Effector memory CD8-positive, alpha-beta T cell (primary cell): ENCODE results near the gene ATAD2B.

ENCODE experiments used
- ATAC-seq: fragments of 150-1000 bp; cut with Tn5 transposase; replicated peaks from 2 replicates; pipeline ENCODE4 v1.10.0; 2021; ENCODE audit warnings: mild to moderate bottlenecking, moderate library complexity
- DNase-seq, 3 experiments: peaks; one replicate each; pipeline ENCODE4 v3.0.0; 2021
- H3K27ac Mint-ChIP-seq, 2 donors: one replicate each; pipeline ENCODE4 v1.8.0; 2022; ENCODE audit warnings: mild to moderate bottlenecking in 2 of 2, mixed read lengths in 2 of 2, moderate library complexity in 2 of 2
- H3K27me3 Mint-ChIP-seq, 2 donors: one replicate each; pipeline ENCODE4 v1.8.0; 2022; ENCODE audit warnings: mixed read lengths in 2 of 2
- H3K36me3 Mint-ChIP-seq: one replicate; pipeline ENCODE4 v1.8.0; 2022; ENCODE audit warnings: mild to moderate bottlenecking, moderate library complexity, mixed read lengths; ENCODE audit not compliant: insufficient read depth
- H3K4me1 Mint-ChIP-seq, 2 donors: one replicate each; pipeline ENCODE4 v1.8.0; 2022; ENCODE audit warnings: low read depth in 2 of 2, mixed read lengths in 2 of 2
- H3K4me3 Mint-ChIP-seq, 2 donors: one replicate each; pipeline ENCODE4 v1.8.0; 2022; ENCODE audit warnings: mild to moderate bottlenecking in 2 of 2, mixed read lengths in 2 of 2, moderate library complexity in 2 of 2
- H3K9me3 Mint-ChIP-seq, 2 donors: one replicate each; pipeline ENCODE4 v1.8.0; 2022; ENCODE audit warnings: mixed read lengths in 2 of 2

The ATAD2B gene

DNA sequence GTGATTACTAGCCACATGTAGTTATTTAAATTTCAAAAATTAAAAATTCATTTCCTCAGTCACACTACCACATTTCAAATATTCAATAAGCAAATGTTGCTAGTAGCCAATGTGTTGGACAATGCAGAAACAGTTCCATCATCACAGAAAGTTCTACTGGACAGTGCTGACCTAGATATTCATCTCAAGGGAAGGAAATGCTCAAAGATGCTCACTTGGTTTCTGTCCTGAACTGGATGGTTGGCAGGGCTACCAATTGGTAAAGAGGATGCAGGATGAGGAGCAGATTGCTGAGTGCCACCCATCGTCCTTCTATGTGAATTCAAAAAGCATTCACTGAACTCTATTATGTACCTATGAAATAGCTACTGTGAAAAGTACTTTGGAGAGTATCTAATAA, 7.3 kb upstream of the ATAD2B start:
- no peak for ATAC-seq

GRCh38 chr2:23926290-23926749, 603 bp downstream of the ATAD2B start:
- DNase-seq (no peak), ATAC-seq (peak; percentile 3)
- peak overlapping the region; percentile 99 to 100 for H3K27ac Mint-ChIP-seq
- peaks cover 29 to 47% of the 10 kb centered on the region in 2 donors for H3K4me1 Mint-ChIP-seq
- H3K9me3 Mint-ChIP-seq, result no peaks in the 10 kb centered on the region
- H3K27me3 Mint-ChIP-seq, result no peaks in the 10 kb centered on the region
- H3K36me3 Mint-ChIP-seq, result peaks cover 41% of the 10 kb centered on the region
- H3K4me3 Mint-ChIP-seq, result peak overlapping the region; percentile 96 to 98

More for the DNA sequence above, 7.3 kb upstream of the ATAD2B start:
- H3K9me3 Mint-ChIP-seq, result no peaks in the 10 kb centered on the region
- no peak overlapping the region for H3K27ac Mint-ChIP-seq
- H3K36me3 Mint-ChIP-seq, result peaks cover 9% of the 10 kb centered on the region
- no peak for DNase-seq
- H3K4me3 Mint-ChIP-seq, result no peak overlapping the region
- peaks cover 6% of the 10 kb centered on the region in 2 donors for H3K27me3 Mint-ChIP-seq
- H3K4me1 Mint-ChIP-seq, result peaks cover 5 to 7% of the 10 kb centered on the region in 2 donors

GRCh38 chr2:23925702-23926289, 1.1 kb downstream of the ATAD2B start:
- no peaks in the 10 kb centered on the region for H3K9me3 Mint-ChIP-seq
- peak overlapping the region; percentile 96 to 98 for H3K4me3 Mint-ChIP-seq
- DNase-seq (peak; percentile 47 to 62 (median 51)), ATAC-seq (peak; percentile 48)
- H3K4me1 Mint-ChIP-seq, result peaks cover 29 to 47% of the 10 kb centered on the region in 2 donors
- H3K27ac Mint-ChIP-seq, result peak overlapping the region; percentile 99 to 100
- H3K27me3 Mint-ChIP-seq, result no peaks in the 10 kb centered on the region
- peaks cover 37% of the 10 kb centered on the region for H3K36me3 Mint-ChIP-seq

GRCh38 chr2:23924589-23925359, 2.1 kb downstream of the ATAD2B start:
- Mint-ChIP-seq H3K4me3 (peak overlapping the region; percentile 96 to 98), H3K9me3 (no peaks in the 10 kb centered on the region), H3K27ac (peak overlapping the region in 1 of 2 donors; percentile 16), H3K36me3 (peaks cover 32% of the 10 kb centered on the region), H3K27me3 (no peaks in the 10 kb centered on the region), H3K4me1 (peaks cover 29 to 52% of the 10 kb centered on the region in 2 donors)
- DNase-seq (no peak), ATAC-seq (no peak)

- Mint-ChIP-seq H3K9me3 (no peaks in the 10 kb centered on the region), H3K4me3 (no peak overlapping the region), H3K4me1 (peaks cover 35 to 60% of the 10 kb centered on the region in 2 donors), H3K27ac (peak overlapping the region in 1 of 2 donors; percentile 55), H3K36me3 (peaks cover 7% of the 10 kb centered on the region), H3K27me3 (no peaks in the 10 kb centered on the region)
- DNase-seq, result no peak
- no peak for ATAC-seq
Measured at GRCh38 chr2:23918837-23919489, 8.0 kb downstream of the ATAD2B start.

- Mint-ChIP-seq H3K4me1 (peaks cover 29 to 58% of the 10 kb centered on the region in 2 donors), H3K27ac (peak overlapping the region; percentile 38 to 75), H3K4me3 (peak overlapping the region in 1 of 2 donors; percentile 23), H3K27me3 (no peaks in the 10 kb centered on the region), H3K36me3 (peaks cover 4% of the 10 kb centered on the region), H3K9me3 (no peaks in the 10 kb centered on the region)
- ATAC-seq (peak; percentile 74), DNase-seq (no peak)
Measured at GRCh38 chr2:23916727-23917405, 10.1 kb downstream of the ATAD2B start.

DNA sequence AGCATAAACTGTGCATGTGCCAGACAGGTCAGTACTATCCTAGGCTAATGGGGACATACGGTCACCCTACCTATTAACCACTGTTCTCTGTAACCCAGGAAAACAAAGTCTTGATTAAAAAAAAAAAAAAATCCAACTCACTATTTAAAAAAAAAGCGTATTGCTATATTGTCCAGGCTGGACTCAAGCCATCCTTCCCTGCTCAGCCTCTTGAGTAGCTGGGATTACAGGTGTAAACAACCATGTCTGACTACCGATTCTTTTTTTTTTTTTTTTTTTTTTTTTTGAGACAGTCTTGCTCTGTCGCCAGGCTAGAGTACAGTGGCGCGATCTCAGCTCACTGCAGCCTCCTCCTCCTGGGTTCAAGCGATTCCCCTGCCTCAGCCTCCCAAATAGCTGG, 11.6 kb downstream of the ATAD2B start:
- H3K4me1 Mint-ChIP-seq, result peaks cover 35 to 68% of the 10 kb centered on the region in 2 donors
- no peak overlapping the region for H3K4me3 Mint-ChIP-seq
- H3K9me3 Mint-ChIP-seq, result no peaks in the 10 kb centered on the region
- ATAC-seq (no peak), DNase-seq (no peak)
- peak overlapping the region in 1 of 2 donors; percentile 75 for H3K27ac Mint-ChIP-seq
- H3K27me3 Mint-ChIP-seq, result no peaks in the 10 kb centered on the region
- peaks cover 9% of the 10 kb centered on the region for H3K36me3 Mint-ChIP-seq

GRCh38 chr2:23912054-23912453, 14.9 kb downstream of the ATAD2B start:
- DNase-seq (no peak), ATAC-seq (no peak)
- Mint-ChIP-seq H3K36me3 (peaks cover 8% of the 10 kb centered on the region), H3K27me3 (no peaks in the 10 kb centered on the region), H3K27ac (peak overlapping the region in 1 of 2 donors; percentile 49), H3K9me3 (no peaks in the 10 kb centered on the region), H3K4me3 (no peak overlapping the region), H3K4me1 (peaks cover 22 to 51% of the 10 kb centered on the region in 2 donors)

- DNase-seq (no peak), ATAC-seq (no peak)
- Mint-ChIP-seq H3K27ac (peak overlapping the region in 1 of 2 donors; percentile 45), H3K4me1 (peaks cover 10 to 32% of the 10 kb centered on the region in 2 donors), H3K36me3 (peaks cover 3% of the 10 kb centered on the region), H3K27me3 (no peaks in the 10 kb centered on the region), H3K9me3 (no peaks in the 10 kb centered on the region), H3K4me3 (no peak overlapping the region)
Measured at GRCh38 chr2:23905155-23905554, 21.8 kb downstream of the ATAD2B start.

DNA sequence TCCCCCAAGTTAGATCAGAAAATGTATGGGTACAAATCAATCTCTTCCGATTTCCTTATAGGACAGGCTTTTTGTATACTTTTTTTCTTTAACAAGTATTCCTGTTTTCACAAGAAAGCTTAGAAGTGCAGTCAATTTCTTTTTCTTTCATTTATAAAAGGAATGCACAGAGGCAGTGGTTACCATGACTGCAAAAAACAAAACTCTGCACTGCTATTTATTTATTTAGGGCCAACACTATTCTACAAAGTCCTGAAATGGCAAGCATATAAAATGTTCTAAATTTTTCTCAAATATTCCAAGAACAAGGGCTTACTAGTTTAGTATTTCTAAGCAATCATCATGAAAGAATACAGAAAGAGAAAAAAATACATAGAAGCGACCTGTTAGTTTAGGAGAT, 22.2 kb downstream of the ATAD2B start:
- H3K27ac Mint-ChIP-seq, result no peak overlapping the region
- no peak for ATAC-seq
- no peak for DNase-seq
- H3K4me3 Mint-ChIP-seq, result no peak overlapping the region
- peaks cover 10 to 33% of the 10 kb centered on the region in 2 donors for H3K4me1 Mint-ChIP-seq
- no peaks in the 10 kb centered on the region for H3K9me3 Mint-ChIP-seq
- H3K36me3 Mint-ChIP-seq, result no peaks in the 10 kb centered on the region
- H3K27me3 Mint-ChIP-seq, result no peaks in the 10 kb centered on the region

DNA sequence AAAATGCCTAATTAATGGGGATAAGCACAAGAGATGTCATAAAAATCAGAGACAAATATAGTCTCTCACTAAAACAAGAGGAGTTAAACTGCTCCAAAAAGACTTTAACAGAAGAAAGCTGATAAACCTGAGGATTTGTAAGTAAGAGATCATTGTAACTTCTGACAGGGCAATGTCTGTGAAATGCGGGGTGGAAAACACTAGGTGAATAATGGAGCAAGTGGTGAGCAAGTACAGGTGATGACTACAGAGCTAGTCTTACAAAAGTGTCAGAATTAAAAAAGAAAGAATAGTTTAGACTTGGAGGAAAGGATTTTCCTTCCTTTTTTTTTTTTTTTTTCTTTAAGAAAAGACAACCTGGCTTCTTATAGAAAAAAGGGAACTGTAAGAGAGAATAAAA, 22.7 kb downstream of the ATAD2B start:
- DNase-seq (no peak), ATAC-seq (no peak)
- H3K9me3 Mint-ChIP-seq, result no peaks in the 10 kb centered on the region
- peaks cover 10 to 30% of the 10 kb centered on the region in 2 donors for H3K4me1 Mint-ChIP-seq
- no peak overlapping the region for H3K4me3 Mint-ChIP-seq
- no peaks in the 10 kb centered on the region for H3K36me3 Mint-ChIP-seq
- H3K27me3 Mint-ChIP-seq, result no peaks in the 10 kb centered on the region
- no peak overlapping the region for H3K27ac Mint-ChIP-seq

DNA sequence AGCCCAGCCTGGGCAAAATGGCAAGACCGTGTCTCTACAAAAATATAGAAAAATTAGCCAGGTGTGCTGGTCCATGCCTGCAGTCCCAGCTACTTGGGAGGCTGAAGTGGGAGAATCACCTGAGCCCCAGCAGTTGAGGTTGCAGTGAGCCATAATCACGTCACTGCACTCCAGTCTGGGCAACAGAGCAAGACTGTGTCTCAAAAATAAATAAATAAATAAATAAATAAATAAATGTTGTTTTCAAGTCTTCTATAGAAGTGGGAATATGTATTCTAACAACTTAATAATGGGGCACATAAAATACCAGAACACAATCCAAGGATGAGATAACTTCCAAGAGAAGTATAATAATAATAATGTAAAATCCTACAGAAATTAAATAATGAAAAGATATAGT, 23.9 kb downstream of the ATAD2B start:
- no peaks in the 10 kb centered on the region for H3K36me3 Mint-ChIP-seq
- DNase-seq (no peak), ATAC-seq (no peak)
- peaks cover 10 to 30% of the 10 kb centered on the region in 2 donors for H3K4me1 Mint-ChIP-seq
- no peaks in the 10 kb centered on the region for H3K27me3 Mint-ChIP-seq
- no peak overlapping the region for H3K4me3 Mint-ChIP-seq
- no peak overlapping the region for H3K27ac Mint-ChIP-seq
- H3K9me3 Mint-ChIP-seq, result no peaks in the 10 kb centered on the region
